Choroid plexus epithelial cell (primary cell): ENCODE results near the gene ZFPM1.

Experiments used
- DNase-seq: peaks from one replicate; pipeline ENCODE4 v3.0.0-alpha.2; 2010; ENCODE audit warnings: low read depth
- H3K4me3 ChIP-seq: 2 replicates; pipeline ENCODE4 v1.5.1; 2011; ENCODE audit warnings: low read depth, mild to moderate bottlenecking, control low read depth, low read length, moderate library complexity
- CTCF ChIP-seq: conservative IDR thresholded peaks from 2 replicates; pipeline ENCODE4 v1.5.1; 2011; ENCODE audit warnings: low read depth, mild to moderate bottlenecking, control low read depth, inconsistent platforms, low read length, moderate library complexity

Gene ZFPM1

GRCh38 chr16:88453217-88453531 is at the start of gene ZFPM1:
TSS of gene ZFPM1 (plus strand) at chr16:88453280. CDS start at chr16:88453639, 359 bp downstream.
- H3K4me3 ChIP-seq = peak within 1 kb of the TSS; percentile 71
- no peak for DNase-seq
- no peak for TF ChIP-seq CTCF

- H3K4me3 ChIP-seq = no peak overlapping the region
- DNase-seq = no peak
- TF ChIP-seq CTCF = no peak
Observed at GRCh38 chr16:88403794-88404581, 49.1 kb upstream of the ZFPM1 start.

GRCh38 chr16:88404769-88405168 is 48.3 kb upstream of the ZFPM1 start:
- no peak overlapping the region for H3K4me3 ChIP-seq
- no peak for DNase-seq
- no peak for TF ChIP-seq CTCF

GRCh38 chr16:88405216-88406060 is 47.6 kb upstream of the ZFPM1 start:
- peak; percentile 53 for DNase-seq
- no peak for TF ChIP-seq CTCF
- peak overlapping the region; percentile 28 for H3K4me3 ChIP-seq

- H3K4me3 ChIP-seq = peak overlapping the region; percentile 28
- TF ChIP-seq CTCF = peak; percentile 43
- no peak for DNase-seq
Observed at GRCh38 chr16:88406096-88407041, 46.7 kb upstream of the ZFPM1 start.

GRCh38 chr16:88407042-88407420 is 46.0 kb upstream of the ZFPM1 start:
- no peak for TF ChIP-seq CTCF
- DNase-seq = no peak
- H3K4me3 ChIP-seq = no peak overlapping the region
